Measurements from ENCODE around the gene CAPN7.

DNA sequence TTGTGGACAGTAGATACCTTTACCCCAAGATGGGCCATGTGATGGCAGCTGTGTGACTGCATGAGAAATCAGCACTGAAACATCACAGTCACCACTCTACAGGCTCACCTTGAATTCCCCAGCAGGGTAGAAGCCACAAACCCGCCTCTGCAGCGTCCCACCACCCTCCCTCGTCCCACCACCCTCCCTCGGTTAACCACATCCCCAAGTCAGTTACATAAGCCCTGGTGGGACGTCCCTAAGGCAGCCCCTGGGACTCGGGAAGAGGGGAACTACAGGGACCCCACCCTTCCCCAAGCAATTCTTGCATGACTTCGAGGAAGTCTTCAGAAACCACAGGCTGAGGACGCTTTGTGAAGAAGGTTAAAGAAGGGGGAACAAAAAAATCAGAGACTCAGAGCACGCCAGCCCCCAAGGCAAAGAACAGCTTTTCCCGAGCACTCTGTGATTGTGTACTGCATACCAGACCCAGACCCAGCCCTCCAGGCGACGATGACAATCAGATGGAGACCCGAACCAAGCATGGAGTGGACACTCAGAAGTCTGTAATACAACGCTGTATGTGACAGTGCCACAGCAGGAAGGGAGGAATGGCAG lies 65.8 kb downstream of the CAPN7 start:
- TF ChIP-seq, protein P1, sequence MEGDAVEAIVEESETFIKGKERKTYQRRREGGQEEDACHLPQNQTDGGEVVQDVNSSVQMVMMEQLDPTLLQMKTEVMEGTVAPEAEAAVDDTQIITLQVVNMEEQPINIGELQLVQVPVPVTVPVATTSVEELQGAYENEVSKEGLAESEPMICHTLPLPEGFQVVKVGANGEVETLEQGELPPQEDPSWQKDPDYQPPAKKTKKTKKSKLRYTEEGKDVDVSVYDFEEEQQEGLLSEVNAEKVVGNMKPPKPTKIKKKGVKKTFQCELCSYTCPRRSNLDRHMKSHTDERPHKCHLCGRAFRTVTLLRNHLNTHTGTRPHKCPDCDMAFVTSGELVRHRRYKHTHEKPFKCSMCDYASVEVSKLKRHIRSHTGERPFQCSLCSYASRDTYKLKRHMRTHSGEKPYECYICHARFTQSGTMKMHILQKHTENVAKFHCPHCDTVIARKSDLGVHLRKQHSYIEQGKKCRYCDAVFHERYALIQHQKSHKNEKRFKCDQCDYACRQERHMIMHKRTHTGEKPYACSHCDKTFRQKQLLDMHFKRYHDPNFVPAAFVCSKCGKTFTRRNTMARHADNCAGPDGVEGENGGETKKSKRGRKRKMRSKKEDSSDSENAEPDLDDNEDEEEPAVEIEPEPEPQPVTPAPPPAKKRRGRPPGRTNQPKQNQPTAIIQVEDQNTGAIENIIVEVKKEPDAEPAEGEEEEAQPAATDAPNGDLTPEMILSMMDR (IDR thresholded peaks at IDR 0.05; ENCODE audit: insufficient read depth, low read length, poor library complexity, severe bottlenecking) = no peak
- no peak for TF ChIP-seq EZH2phosphoT487 (conservative IDR thresholded peaks at IDR 0.05; ENCODE audit: low read length)
